Type B pancreatic cell (in vitro differentiated cells): Measurements from ENCODE around the gene GNA14. TPM values are rescaled to one million over a fixed set of nuclear protein-coding genes. Genes with fewer than 3 reads are reported as not detected.

Experiments used
- DNase-seq: peaks from one replicate; pipeline ENCODE4 v3.0.0; 2021; ENCODE audit warnings: mixed read lengths; ENCODE audit not compliant: unreplicated experiment; ENCODE audit errors: extremely low spot score
- H3K27ac Mint-ChIP-seq: 2 replicates; pipeline ENCODE4 v1.8.0; 2021; ENCODE audit warnings: mild to moderate bottlenecking, mixed read lengths
- H3K27me3 Mint-ChIP-seq: 2 replicates; pipeline ENCODE4 v1.8.0; 2021; ENCODE audit warnings: mixed read lengths
- H3K36me3 Mint-ChIP-seq: 2 replicates; pipeline ENCODE4 v1.8.0; 2021; ENCODE audit warnings: mixed read lengths
- H3K4me1 Mint-ChIP-seq: one replicate; pipeline ENCODE4 v1.8.0; 2021; ENCODE audit warnings: mixed read lengths; ENCODE audit not compliant: unreplicated experiment
- H3K4me3 Mint-ChIP-seq: 2 replicates; pipeline ENCODE4 v1.8.0; 2021; ENCODE audit warnings: mild to moderate bottlenecking, mixed read lengths
- H3K9me3 Mint-ChIP-seq: 2 replicates; pipeline ENCODE4 v1.8.0; 2021; ENCODE audit warnings: mixed read lengths
- total RNA-seq: library from RNA; stranded (reverse); gene quantifications from 2 replicates; pipeline ENCODE4 v1.2.1, GENCODE V29; 2021; ENCODE audit warnings: low replicate concordance
- TF ChIP-seq, protein P1 (sequence below): fragments of 200-600 bp; sonication (generic); conservative IDR thresholded peaks from 2 replicates; pipeline ENCODE4 v1.5.0; 2021; ENCODE audit warnings: antibody characterized with exemption, mild to moderate bottlenecking

Gene GNA14
- total RNA-seq, 1 donor from 2014 or later, result not detected

DNA sequence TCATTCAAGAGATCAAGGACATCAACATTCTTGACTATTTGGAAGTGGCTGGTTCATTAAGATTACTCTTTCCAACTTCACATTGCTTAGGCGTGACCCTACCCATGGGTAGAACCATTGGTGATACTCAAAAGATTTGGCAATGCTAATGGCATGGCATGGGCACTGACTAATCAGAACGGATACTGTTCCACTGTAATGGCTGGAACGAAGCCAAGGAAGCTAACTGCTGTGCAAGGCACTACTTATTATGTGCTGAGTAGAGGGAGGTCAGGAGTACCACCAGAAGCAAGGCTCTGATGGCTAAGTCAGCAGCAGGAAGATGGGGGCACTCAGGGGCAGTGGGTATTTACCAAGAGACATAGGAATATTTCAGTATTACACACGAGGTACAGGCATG lies 31.9 kb downstream of the GNA14 start:
- Mint-ChIP-seq H3K36me3 (no peaks in the 10 kb centered on the region), H3K4me1 (no peaks in the 10 kb centered on the region), H3K27ac (no peak overlapping the region), H3K4me3 (no peak overlapping the region), H3K27me3 (no peaks in the 10 kb centered on the region), H3K9me3 (no peaks in the 10 kb centered on the region)
- TF ChIP-seq, protein P1, sequence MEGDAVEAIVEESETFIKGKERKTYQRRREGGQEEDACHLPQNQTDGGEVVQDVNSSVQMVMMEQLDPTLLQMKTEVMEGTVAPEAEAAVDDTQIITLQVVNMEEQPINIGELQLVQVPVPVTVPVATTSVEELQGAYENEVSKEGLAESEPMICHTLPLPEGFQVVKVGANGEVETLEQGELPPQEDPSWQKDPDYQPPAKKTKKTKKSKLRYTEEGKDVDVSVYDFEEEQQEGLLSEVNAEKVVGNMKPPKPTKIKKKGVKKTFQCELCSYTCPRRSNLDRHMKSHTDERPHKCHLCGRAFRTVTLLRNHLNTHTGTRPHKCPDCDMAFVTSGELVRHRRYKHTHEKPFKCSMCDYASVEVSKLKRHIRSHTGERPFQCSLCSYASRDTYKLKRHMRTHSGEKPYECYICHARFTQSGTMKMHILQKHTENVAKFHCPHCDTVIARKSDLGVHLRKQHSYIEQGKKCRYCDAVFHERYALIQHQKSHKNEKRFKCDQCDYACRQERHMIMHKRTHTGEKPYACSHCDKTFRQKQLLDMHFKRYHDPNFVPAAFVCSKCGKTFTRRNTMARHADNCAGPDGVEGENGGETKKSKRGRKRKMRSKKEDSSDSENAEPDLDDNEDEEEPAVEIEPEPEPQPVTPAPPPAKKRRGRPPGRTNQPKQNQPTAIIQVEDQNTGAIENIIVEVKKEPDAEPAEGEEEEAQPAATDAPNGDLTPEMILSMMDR, result no peak
- no peak for DNase-seq

DNA sequence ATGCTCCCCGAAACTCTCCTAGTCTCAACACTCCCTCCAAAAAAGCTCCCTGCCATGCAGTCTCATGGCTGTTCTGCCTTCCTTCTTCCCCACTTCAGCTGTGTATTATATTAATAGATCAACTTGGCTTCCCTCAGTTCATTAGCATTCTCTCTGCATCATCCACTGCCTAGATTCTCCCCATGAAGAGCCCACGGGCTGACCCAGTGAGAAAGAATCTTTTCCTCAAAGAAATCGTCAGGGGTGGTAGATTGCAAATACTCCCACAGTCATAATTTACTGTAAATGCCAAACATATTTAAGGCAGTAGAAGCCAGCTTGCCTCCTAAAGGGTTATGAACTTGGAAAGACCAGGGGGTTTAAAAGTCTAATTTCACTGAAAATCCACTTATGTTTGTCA lies 33.5 kb downstream of the GNA14 start:
- H3K36me3 Mint-ChIP-seq, result no peaks in the 10 kb centered on the region
- no peak overlapping the region for H3K27ac Mint-ChIP-seq
- H3K4me3 Mint-ChIP-seq, result no peak overlapping the region
- H3K4me1 Mint-ChIP-seq, result no peaks in the 10 kb centered on the region
- DNase-seq, result no peak
- TF ChIP-seq, protein P1, result no peak
- no peaks in the 10 kb centered on the region for H3K9me3 Mint-ChIP-seq
- no peaks in the 10 kb centered on the region for H3K27me3 Mint-ChIP-seq

DNA sequence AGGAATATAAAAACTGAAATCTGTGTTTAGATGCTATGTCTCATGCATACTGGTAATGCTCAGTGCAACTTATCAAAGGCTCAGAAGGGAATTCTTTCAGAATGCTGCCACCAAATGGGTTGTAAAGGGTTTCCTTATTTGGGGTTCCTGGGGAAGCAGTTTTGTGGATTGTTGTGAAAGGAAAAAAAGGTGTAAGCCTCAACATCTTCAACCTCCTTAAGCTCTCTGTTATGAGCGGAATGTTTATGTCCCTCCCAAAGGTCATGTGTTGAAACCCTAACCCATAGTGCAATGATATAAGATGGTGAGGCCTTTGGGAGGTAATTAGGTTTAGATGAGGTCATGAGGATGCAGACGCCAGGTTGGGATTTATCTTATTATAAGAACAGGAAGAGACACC lies 41.6 kb downstream of the GNA14 start:
- TF ChIP-seq, protein P1, result no peak
- no peak for DNase-seq
- Mint-ChIP-seq H3K4me3 (no peak overlapping the region), H3K27ac (peak overlapping the region; percentile 73), H3K36me3 (no peaks in the 10 kb centered on the region), H3K27me3 (no peaks in the 10 kb centered on the region), H3K9me3 (no peaks in the 10 kb centered on the region), H3K4me1 (peaks cover 15% of the 10 kb centered on the region)

DNA sequence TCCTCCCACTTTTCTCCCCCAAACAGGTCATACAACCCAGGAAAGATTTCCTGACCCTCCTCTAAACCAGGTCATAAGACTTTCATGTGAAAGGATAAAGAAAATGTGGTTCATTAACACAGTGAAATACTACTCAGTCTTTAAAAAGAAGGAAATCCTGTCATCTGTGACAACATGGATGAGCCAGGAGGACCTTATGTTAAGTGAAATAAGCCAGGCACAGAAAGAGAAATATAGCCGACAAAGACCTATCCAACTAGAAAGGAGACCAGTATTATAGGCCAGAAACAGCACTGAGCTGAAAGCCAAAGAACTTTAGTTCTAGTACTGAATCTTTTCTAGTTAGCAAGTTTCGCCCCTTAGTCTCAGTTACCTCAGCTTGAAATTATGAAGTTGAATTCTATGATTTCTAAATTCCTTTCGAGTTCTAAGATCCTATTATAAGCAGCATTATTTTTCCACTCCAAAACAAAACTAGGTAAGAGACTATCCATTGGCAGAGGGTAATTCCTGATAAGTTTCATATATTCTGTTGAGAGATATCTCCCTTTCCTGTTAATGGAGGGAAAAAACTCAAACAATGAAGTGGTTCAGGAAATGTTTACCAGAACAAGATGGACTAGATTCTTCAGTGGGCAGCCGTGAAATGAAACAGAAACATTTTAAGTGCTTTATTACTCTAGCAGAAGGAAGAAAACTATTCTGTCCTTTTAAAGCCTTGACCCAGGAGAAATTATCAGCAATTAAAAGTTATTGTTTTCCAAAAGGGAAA lies 42.5 kb downstream of the GNA14 start:
- H3K4me3 Mint-ChIP-seq, result peak overlapping the region; percentile 6
- TF ChIP-seq, protein P1, result no peak
- no peaks in the 10 kb centered on the region for H3K27me3 Mint-ChIP-seq
- H3K36me3 Mint-ChIP-seq, result no peaks in the 10 kb centered on the region
- DNase-seq, result no peak
- H3K9me3 Mint-ChIP-seq, result no peaks in the 10 kb centered on the region
- peaks cover 15% of the 10 kb centered on the region for H3K4me1 Mint-ChIP-seq
- H3K27ac Mint-ChIP-seq, result peak overlapping the region; percentile 73

DNA sequence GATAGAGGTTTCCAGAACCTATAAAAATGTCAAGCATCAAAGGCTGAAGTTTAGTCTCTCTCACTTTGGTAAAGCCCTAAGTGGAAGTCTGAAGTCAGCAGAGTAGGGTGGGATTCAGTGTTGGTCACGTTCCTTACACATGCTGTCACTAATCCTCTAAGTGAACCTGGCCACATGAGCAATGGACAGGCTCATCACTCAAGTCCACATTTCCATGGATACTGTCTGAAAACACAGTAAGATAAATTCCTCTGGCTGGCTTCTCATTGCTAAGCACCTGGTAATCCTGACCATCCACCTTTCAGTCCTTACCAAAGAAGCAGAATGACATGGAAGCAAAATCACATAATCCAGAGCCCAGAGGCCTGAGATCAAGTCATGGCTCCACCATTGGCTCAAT lies 43.8 kb downstream of the GNA14 start:
- TF ChIP-seq, protein P1, result no peak
- H3K9me3 Mint-ChIP-seq, result no peaks in the 10 kb centered on the region
- H3K4me1 Mint-ChIP-seq, result peaks cover 15% of the 10 kb centered on the region
- H3K27ac Mint-ChIP-seq, result no peak overlapping the region
- H3K27me3 Mint-ChIP-seq, result no peaks in the 10 kb centered on the region
- no peak for DNase-seq
- H3K36me3 Mint-ChIP-seq, result no peaks in the 10 kb centered on the region
- H3K4me3 Mint-ChIP-seq, result no peak overlapping the region
